Sigmoid colon (tissue), 7 donors: ENCODE data around the gene RELL1. TPM values are rescaled to one million over a fixed set of nuclear protein-coding genes. Genes with fewer than 3 reads are reported as not detected.

Source experiments
- DNase-seq: peaks from one replicate; pipeline ENCODE4 v3.0.0-alpha.2; 2019
- H3K27ac ChIP-seq, 4 donors: fragments of 200-600 bp; sonication (generic); one replicate each; pipeline ENCODE4 v1.5.1; 2016 to 2019; ENCODE audit warnings: mild to moderate bottlenecking in 1 of 4
- H3K27me3 ChIP-seq, 3 donors: fragments of 200-600 bp; sonication (generic); one replicate each; pipeline ENCODE4 v1.5.1; 2019; ENCODE audit warnings: mild to moderate bottlenecking in 1 of 3
- H3K36me3 ChIP-seq, 4 donors: fragments of 200-600 bp; sonication (generic); one replicate each; pipeline ENCODE4 v1.5.1; 2016 to 2019
- H3K4me1 ChIP-seq, 4 donors: fragments of 200-600 bp; sonication (generic); one replicate each; pipeline ENCODE4 v1.5.1; 2017 to 2019
- H3K4me3 ChIP-seq, 4 donors: fragments of 200-600 bp; sonication (generic); one replicate each; pipeline ENCODE4 v1.5.1; 2017 to 2019; ENCODE audit warnings: mild to moderate bottlenecking in 2 of 4, moderate library complexity in 1 of 4
- H3K9me3 ChIP-seq, 4 donors: fragments of 200-600 bp in 3 of 4; sonication (generic) in 3 of 4; one replicate each; pipeline versions ENCODE4 v1.5.1 to v1.6.1; 2013 to 2019
- EP300 ChIP-seq, 4 donors: sonication (generic); formaldehyde crosslinking; IDR thresholded peaks; one replicate each; pipeline ENCODE4 v1.6.1; 2017; ENCODE audit warnings: antibody characterized with exemption in 4 of 4
- POLR2A ChIP-seq, 2 donors: fragments of 450-650 bp; IDR thresholded peaks; one replicate each; pipeline ENCODE4 v1.6.1; 2016; ENCODE audit warnings: antibody characterized with exemption in 2 of 2, mild to moderate bottlenecking in 2 of 2, moderate library complexity in 2 of 2
- POLR2AphosphoS5 ChIP-seq, 4 donors: sonication (generic); formaldehyde crosslinking; IDR thresholded peaks; one replicate each; pipeline ENCODE4 v1.6.1; 2017; ENCODE audit warnings: antibody characterized with exemption in 4 of 4
- WGBS, 2 donors: extraction: QIAGEN DNeasy Blood & Tissue Kit; methylation state at CpG; one replicate each; pipeline ENCODE4 v1.1.7; 2013; 5-methylcytosine and 5-hydroxymethylcytosine counted together
- intact Hi-C: fragments of 100-400 bp; cut with DNase I; formaldehyde crosslinking; loops from one replicate; pipeline ENCODE4 v1.15.1; 2023
- polyA plus RNA-seq, 3 donors: library from polyadenylated mRNA; stranded (reverse); fragments of 200-250 nt; gene quantifications; one replicate each; pipeline ENCODE4 v1.2.3, GENCODE V29; 2013
- total RNA-seq, 4 donors: library from RNA; depleted of rRNA; stranded (reverse); fragments of >200 nt; gene quantifications; one replicate each; pipeline ENCODE4 v1.1.0, GENCODE V29; 2016
- TF ChIP-seq, protein P1 (sequence below), 4 experiments: fragments of 450-650 bp in 3 of 4; fragments of 200-600 bp in 1 of 4; IDR thresholded peaks; one replicate each; pipeline ENCODE4 v1.5.1; 2016 to 2019; ENCODE audit warnings: antibody characterized with exemption in 4 of 4, mild to moderate bottlenecking in 3 of 4, moderate library complexity in 2 of 4
- donor health status: healthy with polysubstance abuse.
- donor health status: Bipolar disorder and iron deficiency.
- donor health status: healthy.

The RELL1 gene
- total and polyA plus RNA-seq, 7 donors = 4.2 to 63.2 (median 38.8) TPM

DNA sequence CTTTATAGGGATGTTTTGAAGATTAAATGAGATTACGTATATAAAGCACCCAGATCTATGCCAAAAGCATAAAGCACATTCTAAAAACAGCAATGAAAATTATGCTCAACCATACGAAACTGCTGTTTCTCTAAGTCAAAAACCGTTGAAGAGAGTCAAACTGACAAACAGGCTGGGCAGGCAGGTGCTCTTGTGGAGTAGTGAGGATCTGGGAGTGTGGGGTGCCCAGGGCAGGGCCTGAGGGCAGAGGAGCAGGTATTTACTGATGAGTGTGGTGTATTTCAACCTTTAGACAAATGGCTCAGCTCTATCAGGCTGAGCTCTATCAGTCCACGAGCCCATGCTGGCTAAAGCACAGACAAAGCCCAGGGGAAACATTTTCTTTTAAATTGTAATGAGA lies 40.4 kb downstream of the RELL1 start:
- 75 to 80% methylated on average over 4 of the region's 4 CpGs for WGBS, 2 donors
- no peak overlapping the region for H3K4me3 ChIP-seq
- H3K9me3 ChIP-seq = no peaks in the 10 kb centered on the region
- intact Hi-C loops = no loop called here
- no peak for DNase-seq
- no peak overlapping the region for H3K27ac ChIP-seq
- H3K4me1 ChIP-seq = peaks cover 0 to 13% (median 7%) of the 10 kb centered on the region in 4 donors
- no peaks in the 10 kb centered on the region for H3K27me3 ChIP-seq
- peaks cover 3 to 35% (median 9%) of the 10 kb centered on the region in 4 donors for H3K36me3 ChIP-seq
- TF ChIP-seq POLR2A (IDR thresholded peaks at IDR 0.05) (no peak), POLR2AphosphoS5 (IDR thresholded peaks at IDR 0.05) (no peak), EP300 (IDR thresholded peaks at IDR 0.05) (no peak)
- TF ChIP-seq, protein P1, sequence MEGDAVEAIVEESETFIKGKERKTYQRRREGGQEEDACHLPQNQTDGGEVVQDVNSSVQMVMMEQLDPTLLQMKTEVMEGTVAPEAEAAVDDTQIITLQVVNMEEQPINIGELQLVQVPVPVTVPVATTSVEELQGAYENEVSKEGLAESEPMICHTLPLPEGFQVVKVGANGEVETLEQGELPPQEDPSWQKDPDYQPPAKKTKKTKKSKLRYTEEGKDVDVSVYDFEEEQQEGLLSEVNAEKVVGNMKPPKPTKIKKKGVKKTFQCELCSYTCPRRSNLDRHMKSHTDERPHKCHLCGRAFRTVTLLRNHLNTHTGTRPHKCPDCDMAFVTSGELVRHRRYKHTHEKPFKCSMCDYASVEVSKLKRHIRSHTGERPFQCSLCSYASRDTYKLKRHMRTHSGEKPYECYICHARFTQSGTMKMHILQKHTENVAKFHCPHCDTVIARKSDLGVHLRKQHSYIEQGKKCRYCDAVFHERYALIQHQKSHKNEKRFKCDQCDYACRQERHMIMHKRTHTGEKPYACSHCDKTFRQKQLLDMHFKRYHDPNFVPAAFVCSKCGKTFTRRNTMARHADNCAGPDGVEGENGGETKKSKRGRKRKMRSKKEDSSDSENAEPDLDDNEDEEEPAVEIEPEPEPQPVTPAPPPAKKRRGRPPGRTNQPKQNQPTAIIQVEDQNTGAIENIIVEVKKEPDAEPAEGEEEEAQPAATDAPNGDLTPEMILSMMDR (IDR thresholded peaks at IDR 0.05) = no peak

DNA sequence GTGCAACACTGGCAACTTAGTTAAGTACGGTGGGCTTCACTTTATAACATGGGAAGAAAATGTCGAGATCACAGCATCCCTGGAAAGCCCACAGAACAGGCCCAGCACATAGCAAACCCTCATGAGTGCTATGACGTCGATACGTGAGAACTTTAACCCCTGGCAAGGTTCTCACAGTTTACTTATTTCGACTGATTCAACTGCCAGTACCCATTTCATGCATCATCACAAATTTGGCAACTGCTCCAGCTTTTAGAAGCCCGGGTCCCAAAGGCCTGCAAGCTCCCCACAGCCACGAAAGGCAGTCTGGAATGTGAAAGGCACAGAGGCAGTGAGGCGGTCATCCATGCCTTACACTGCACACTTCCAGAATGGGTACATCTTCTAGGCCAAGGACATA lies 41.2 kb downstream of the RELL1 start:
- Histone ChIP-seq H3K4me1 (peaks cover 0 to 13% (median 7%) of the 10 kb centered on the region in 4 donors), H3K27ac (no peak overlapping the region)
- TF ChIP-seq, protein P1 (IDR thresholded peaks at IDR 0.05) = no peak
- TF ChIP-seq POLR2A (IDR thresholded peaks at IDR 0.05) (no peak), EP300 (IDR thresholded peaks at IDR 0.05) (no peak), POLR2AphosphoS5 (IDR thresholded peaks at IDR 0.05) (no peak)

DNA sequence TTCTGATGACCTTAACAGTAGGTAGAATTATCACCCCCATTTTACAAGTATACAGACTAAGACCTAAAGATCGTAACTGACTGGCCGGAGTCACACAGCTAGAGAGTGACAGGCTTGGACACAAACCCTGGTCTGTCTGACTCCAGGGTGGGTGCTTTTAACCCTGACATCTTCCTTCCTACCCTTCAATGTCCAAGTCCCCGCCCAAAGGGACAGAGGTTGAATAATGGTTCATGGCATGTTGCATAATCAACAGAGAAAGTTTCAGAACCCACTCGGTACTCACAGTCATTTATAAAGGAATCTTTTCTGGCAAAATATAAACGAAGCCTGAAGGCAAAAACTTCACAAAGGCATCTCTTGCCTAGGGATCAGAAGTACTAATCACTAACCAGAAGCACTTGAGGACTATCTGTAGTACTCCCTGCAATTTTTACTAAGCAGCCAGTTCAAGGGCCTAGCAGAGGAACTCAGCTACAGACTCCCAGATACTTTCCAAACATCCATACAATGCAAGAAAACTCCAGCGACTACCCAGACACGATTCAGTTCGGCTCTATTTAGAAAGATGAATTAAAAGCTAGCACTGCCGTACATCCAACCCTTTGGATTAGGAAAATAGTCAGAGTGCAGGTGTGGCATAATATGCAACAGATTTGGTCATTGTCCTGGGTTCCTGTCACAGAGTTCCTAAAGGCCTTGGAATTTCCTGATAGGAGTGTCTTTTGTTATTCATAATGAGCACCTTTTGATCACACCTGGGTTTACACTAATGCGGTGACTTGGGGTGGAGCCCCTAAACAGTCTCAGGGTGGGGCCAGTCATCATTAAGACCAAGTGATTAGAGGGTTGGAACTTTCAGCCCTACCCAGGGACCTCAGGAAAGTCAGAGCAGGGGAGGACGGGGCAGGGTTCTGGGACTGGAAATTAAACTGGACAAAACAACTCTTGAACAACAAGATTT lies 44.0 kb downstream of the RELL1 start:
- Histone ChIP-seq H3K4me1 (no peaks in the 10 kb centered on the region), H3K27me3 (no peaks in the 10 kb centered on the region), H3K27ac (no peak overlapping the region), H3K4me3 (no peak overlapping the region), H3K36me3 (peaks cover 0 to 39% (median 8%) of the 10 kb centered on the region in 4 donors), H3K9me3 (no peaks in the 10 kb centered on the region)
- 73 to 86% methylated on average over 11 of the region's 11 CpGs for WGBS, 2 donors
- TF ChIP-seq EP300 (IDR thresholded peaks at IDR 0.05) (no peak), POLR2A (IDR thresholded peaks at IDR 0.05) (no peak), POLR2AphosphoS5 (IDR thresholded peaks at IDR 0.05) (no peak)
- TF ChIP-seq, protein P1 (IDR thresholded peaks at IDR 0.05) = no peak
- intact Hi-C loops = no loop called here
- no peak for DNase-seq

More for the DNA sequence above, 41.2 kb downstream of the RELL1 start:
- no peak for DNase-seq
- Histone ChIP-seq H3K4me3 (no peak overlapping the region), H3K9me3 (no peaks in the 10 kb centered on the region), H3K27me3 (no peaks in the 10 kb centered on the region), H3K36me3 (peaks cover 3 to 35% (median 9%) of the 10 kb centered on the region in 4 donors)
- 61 to 76% methylated on average over 9 of the region's 9 CpGs for WGBS, 2 donors
- intact Hi-C loops = no loop called here

DNA sequence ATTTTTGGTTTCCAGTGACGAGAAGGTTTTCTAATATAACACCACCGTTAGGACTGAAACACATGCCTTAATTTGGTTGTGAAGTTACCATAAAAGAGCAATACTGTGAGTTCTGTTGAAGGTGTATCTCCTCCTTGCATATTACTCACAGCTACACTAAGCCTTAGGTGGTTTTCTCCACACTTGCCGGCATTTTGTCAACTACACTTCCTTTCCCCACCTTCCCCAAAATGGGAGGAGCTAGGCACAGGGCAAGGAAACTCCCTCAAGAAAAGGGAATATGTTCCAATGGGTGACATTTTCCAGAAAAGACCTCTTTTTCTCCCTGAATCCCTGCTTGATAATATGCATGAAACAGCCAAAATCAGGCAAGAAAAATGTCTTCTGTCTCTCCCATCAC lies 44.8 kb downstream of the RELL1 start:
- WGBS, 2 donors = 92 to 94% methylated on average over 3 of the region's 3 CpGs
- intact Hi-C loops = no loop called here
- no peak overlapping the region for H3K27ac ChIP-seq

More for the DNA sequence above, 44.8 kb downstream of the RELL1 start:
- Histone ChIP-seq H3K4me3 (no peak overlapping the region), H3K36me3 (peaks cover 0 to 38% (median 3%) of the 10 kb centered on the region in 4 donors), H3K27me3 (no peaks in the 10 kb centered on the region), H3K9me3 (no peaks in the 10 kb centered on the region), H3K4me1 (no peaks in the 10 kb centered on the region)
- DNase-seq = no peak
- TF ChIP-seq POLR2AphosphoS5 (IDR thresholded peaks at IDR 0.05) = no peak
- no peak for TF ChIP-seq EP300 (IDR thresholded peaks at IDR 0.05)
- TF ChIP-seq POLR2A (IDR thresholded peaks at IDR 0.05) = no peak
- TF ChIP-seq, protein P1 (IDR thresholded peaks at IDR 0.05) = no peak
